H1 (cell line): ENCODE measurements around the gene PGPEP1. TPM values are rescaled to one million over a fixed set of nuclear protein-coding genes. Genes with fewer than 3 reads are reported as not detected.

Experiments
- CTCF ChIA-PET: fragments of 300-600 bp; sonication (Branson Sonifier 250); formaldehyde crosslinking; loops from one replicate; lab custom pipeline; 2021; ENCODE audit not compliant: partially characterized antibody; lab: Charles Lee
- POLR2A ChIA-PET: fragments of 300-600 bp; sonication (Branson Sonifier 250); formaldehyde crosslinking; loops from one replicate; lab custom pipeline; 2021; ENCODE audit warnings: inconsistent platforms; ENCODE audit not compliant: partially characterized antibody; lab: Charles Lee
- DNase-seq, 2 experiments: peaks; one replicate each; pipeline versions ENCODE4 v3.0.0 to v3.0.0-alpha.2; 2010 to 2022; ENCODE audit warnings: low spot score in 2 of 2, low read depth in 1 of 2, mixed read lengths in 1 of 2
- FAIRE-seq: peaks from 2 replicates; lab custom pipeline; 2011; peaks lifted over from hg19 to GRCh38; lab: Jason Lieb, UNC
- H2AFZ ChIP-seq: 2 replicates; pipeline ENCODE4 v1.8.1; 2012; ENCODE audit warnings: low read length, inconsistent platforms
- H2AK5ac ChIP-seq: 2 replicates; pipeline ENCODE4 v1.6.1; 2013; ENCODE audit warnings: low read depth, low read length
- H2BK120ac ChIP-seq: replicated peaks from 2 replicates; pipeline ENCODE3; 2013; ENCODE audit warnings: low read depth, low read length, inconsistent platforms
- H2BK12ac ChIP-seq: 2 replicates; pipeline ENCODE4 v1.6.1; 2013; ENCODE audit warnings: low read depth, low read length
- H2BK15ac ChIP-seq: 2 replicates; pipeline ENCODE4 v1.6.1; 2013; ENCODE audit warnings: low read length
- H2BK20ac ChIP-seq: 2 replicates; pipeline ENCODE4 v1.6.1; 2013; ENCODE audit warnings: low read length
- H2BK5ac ChIP-seq: 2 replicates; pipeline ENCODE4 v1.6.1; 2013; ENCODE audit warnings: low read depth, low read length
- H3K14ac ChIP-seq: 2 replicates; pipeline ENCODE4 v1.6.1; 2013; ENCODE audit warnings: inconsistent platforms; ENCODE audit not compliant: insufficient read length
- H3K18ac ChIP-seq: 2 replicates; pipeline ENCODE4 v1.6.1; 2013; ENCODE audit warnings: low read length; ENCODE audit errors: extremely low read depth
- H3K23ac ChIP-seq: 2 replicates; pipeline ENCODE4 v1.6.1; 2013; ENCODE audit warnings: inconsistent platforms; ENCODE audit not compliant: insufficient read length
- H3K23me2 ChIP-seq: 2 replicates; pipeline ENCODE4 v1.6.1; 2013; ENCODE audit warnings: low read depth, low read length
- H3K27ac ChIP-seq: 2 replicates; pipeline ENCODE4 v1.6.1; 2011; ENCODE audit warnings: low read depth, low read length, inconsistent platforms
- H3K27me3 ChIP-seq, 4 experiments: replicated peaks in 1 of 4; 1 replicate in 1 of 4; 2 replicates in 3 of 4; pipeline versions ENCODE4 v1.6.1 to v1.8.1; 2011 to 2013; ENCODE audit warnings: low read length in 3 of 4, mild to moderate bottlenecking in 3 of 4, inconsistent platforms in 2 of 4, mixed read lengths in 2 of 4, moderate library complexity in 1 of 4; ENCODE audit not compliant: control insufficient read depth in 3 of 4, insufficient read depth in 3 of 4; ENCODE audit errors: extremely low read depth in 1 of 4
- H3K36me3 ChIP-seq, 4 experiments: 2 replicates each; pipeline versions ENCODE4 v1.6.1 to v1.8.1; 2011 to 2013; ENCODE audit warnings: mild to moderate bottlenecking in 4 of 4, low read length in 3 of 4, moderate library complexity in 2 of 4, control low read depth in 1 of 4, inconsistent platforms in 1 of 4; ENCODE audit not compliant: insufficient read depth in 4 of 4, control insufficient read depth in 2 of 4
- H3K4ac ChIP-seq: replicated peaks from 2 replicates; pipeline ENCODE3; 2013; ENCODE audit warnings: low read length, low read depth, mixed read lengths, inconsistent platforms; ENCODE audit not compliant: insufficient read length
- H3K4me1 ChIP-seq, 4 experiments: replicated peaks in 1 of 4; 1 replicate in 1 of 4; 2 replicates in 3 of 4; pipeline versions ENCODE4 v1.6.1 to v1.8.1; 2011 to 2013; ENCODE audit warnings: low read length in 3 of 4, inconsistent platforms in 2 of 4, mixed read lengths in 1 of 4; ENCODE audit not compliant: insufficient read depth in 4 of 4, control insufficient read depth in 3 of 4
- H3K4me2 ChIP-seq, 2 experiments: 2 replicates each; pipeline versions ENCODE4 v1.6.1 to v1.8.1; 2011 to 2013; ENCODE audit warnings: low read depth in 2 of 2, low read length in 2 of 2, control low read depth in 1 of 2, inconsistent platforms in 1 of 2, mild to moderate bottlenecking in 1 of 2; ENCODE audit not compliant: insufficient read depth in 1 of 2
- H3K4me3 ChIP-seq, 4 experiments: fragments of 200-600, 300-600 bp in 1 of 4; sonication (generic), shearing (Covaris generic), sonication (Bioruptor Twin) in 1 of 4; 2 replicates each; pipeline versions ENCODE4 v1.5.1 to v1.8.1; 2011 to 2016; ENCODE audit warnings: low read length in 4 of 4, low read depth in 3 of 4, control low read depth in 2 of 4, inconsistent platforms in 2 of 4, mild to moderate bottlenecking in 2 of 4, mixed read lengths in 1 of 4, moderate library complexity in 1 of 4; ENCODE audit not compliant: insufficient read depth in 2 of 4; ENCODE audit errors: extremely low read depth in 1 of 4
- H3K56ac ChIP-seq: replicated peaks from 2 replicates; pipeline ENCODE3; 2013; ENCODE audit warnings: low read depth, mild to moderate bottlenecking, mixed read lengths, low read length, inconsistent platforms; ENCODE audit not compliant: insufficient read length
- H3K79me1 ChIP-seq: 2 replicates; pipeline ENCODE4 v1.6.1; 2013; ENCODE audit warnings: low read depth, low read length, control low read depth
- H3K79me2 ChIP-seq, 2 experiments: 2 replicates each; pipeline versions ENCODE4 v1.6.1 to v1.8.1; 2012 to 2013; ENCODE audit warnings: low read length in 2 of 2, mild to moderate bottlenecking in 2 of 2, inconsistent platforms in 1 of 2; ENCODE audit not compliant: insufficient read depth in 2 of 2, control insufficient read depth in 1 of 2
- H3K9ac ChIP-seq, 4 experiments: replicated peaks in 1 of 4; 1 replicate in 1 of 4; 2 replicates in 3 of 4; pipeline versions ENCODE4 v1.6.1 to v1.8.1; 2011 to 2013; ENCODE audit warnings: low read depth in 3 of 4, low read length in 3 of 4, control low read depth in 2 of 4, mild to moderate bottlenecking in 2 of 4, moderate library complexity in 2 of 4, inconsistent platforms in 1 of 4; ENCODE audit errors: extremely low read depth in 1 of 4
- H3K9me3 ChIP-seq, 2 experiments: 2 replicates each; pipeline versions ENCODE4 v1.6.1 to v1.8.1; 2012 to 2013; ENCODE audit warnings: mild to moderate bottlenecking in 2 of 2, moderate library complexity in 2 of 2, control low read depth in 1 of 2, inconsistent platforms in 1 of 2, low read depth in 1 of 2, low read length in 1 of 2, mixed read lengths in 1 of 2; ENCODE audit not compliant: insufficient read depth in 2 of 2
- H4K20me1 ChIP-seq, 2 experiments: replicated peaks in 1 of 2; 2 replicates each; pipeline versions ENCODE3 to v1.8.1; 2011 to 2013; ENCODE audit warnings: inconsistent platforms in 2 of 2, low read length in 2 of 2, mild to moderate bottlenecking in 1 of 2; ENCODE audit not compliant: insufficient read depth in 2 of 2, control insufficient read depth in 1 of 2
- H4K5ac ChIP-seq: 2 replicates; pipeline ENCODE4 v1.6.1; 2013; ENCODE audit warnings: low read length, low read depth, mixed read lengths, inconsistent platforms; ENCODE audit not compliant: insufficient read length
- H4K8ac ChIP-seq: 2 replicates; pipeline ENCODE4 v1.8.0; 2013; ENCODE audit warnings: mild to moderate bottlenecking, moderate library complexity, low read length, inconsistent platforms; ENCODE audit not compliant: insufficient read depth; ENCODE audit errors: extremely low read depth
- H4K91ac ChIP-seq: replicated peaks from 2 replicates; pipeline ENCODE3; 2013; ENCODE audit warnings: low read length, mixed read lengths, inconsistent platforms; ENCODE audit not compliant: insufficient read length
- BACH1 ChIP-seq: IDR thresholded peaks from 2 replicates; pipeline ENCODE4 v1.6.1; 2012; ENCODE audit warnings: low read length, improper control_type of control experiment
- CBX5 ChIP-seq: fragments of 300-800, 300-1000 bp; sonication (generic); IDR thresholded peaks from 2 replicates; pipeline ENCODE4 v1.7.1; 2016; ENCODE audit warnings: antibody characterized with exemption, low read length, low read depth
- CBX8 ChIP-seq: fragments of 300-800, 300-1000 bp; sonication (generic); IDR thresholded peaks from 2 replicates; pipeline ENCODE4 v1.7.1; 2016; ENCODE audit warnings: low read depth, low read length, borderline replicate concordance
- CHD2 ChIP-seq: IDR thresholded peaks from 2 replicates; pipeline ENCODE4 v1.6.1; 2012; ENCODE audit warnings: low read length, improper control_type of control experiment
- EZH2 ChIP-seq: fragments of 200-600 bp; sonication (generic); IDR thresholded peaks from 2 replicates; pipeline ENCODE4 v1.7.1; 2012; ENCODE audit warnings: low read depth, mild to moderate bottlenecking, moderate library complexity, low read length, inconsistent platforms; ENCODE audit not compliant: severe bottlenecking
- NANOG ChIP-seq: IDR thresholded peaks from 2 replicates; pipeline ENCODE4 v1.6.1; 2011; ENCODE audit warnings: low read length, low read depth, mild to moderate bottlenecking, inconsistent platforms; ENCODE audit not compliant: insufficient read depth, poor library complexity, severe bottlenecking
- POU5F1 ChIP-seq: IDR thresholded peaks from 2 replicates; pipeline ENCODE4 v1.6.1; 2011; ENCODE audit warnings: low read depth, mild to moderate bottlenecking, low read length, moderate library complexity
- RNF2 ChIP-seq: fragments of 200-900, 300-1000 bp; sonication (generic); IDR thresholded peaks from 2 replicates; pipeline ENCODE4 v1.7.1; 2016; ENCODE audit warnings: borderline replicate concordance, low read depth, mild to moderate bottlenecking, antibody characterized with exemption, low read length; ENCODE audit not compliant: poor library complexity, severe bottlenecking; ENCODE audit errors: missing control alignments
- SP2 ChIP-seq: IDR thresholded peaks from 2 replicates; pipeline ENCODE4 v1.6.1; 2012; ENCODE audit warnings: mild to moderate bottlenecking, low read length, inconsistent platforms
- WGBS, 2 experiments: shearing (Covaris generic) in 1 of 2; methylation state at CpG; one replicate each; pipeline versions ENCODE4 v1.1.6 to v1.1.7; 2013 to 2015; ENCODE audit warnings: low lambda C conversion rate in 2 of 2, mixed read lengths in 2 of 2, inconsistent platforms in 1 of 2, low coverage in 1 of 2, missing lambda C conversion rate in 1 of 2; ENCODE audit not compliant: insufficient replicate concordance in 2 of 2, insufficient coverage in 1 of 2, insufficient read length in 1 of 2; ENCODE audit errors: extremely low coverage in 1 of 2, missing lambda C conversion rate in 1 of 2; 5-methylcytosine and 5-hydroxymethylcytosine counted together
- polyA plus RNA-seq, 7 experiments: library from polyadenylated mRNA; depleted of rRNA in 3 of 7; stranded (reverse) in 5 of 7; unstranded in 2 of 7; fragments of >200 nt in 5 of 7; fragments of 200-250 nt in 2 of 7; gene quantifications; 1 replicate in 5 of 7; 2 replicates in 1 of 7; 4 replicates in 1 of 7; pipeline versions ENCODE4 v1.2.1 to v1.2.3, GENCODE V29; 2011 to 2013; ENCODE audit warnings: missing spikeins in 2 of 7, mixed read lengths in 2 of 7
- total RNA-seq: library from RNA; stranded (reverse); fragmentation: NEBNext Ultra II Directional; extraction: Animal tissue kit (Norgen Biotek cat#: 25700); gene quantifications from 2 replicates; pipeline ENCODE4 v1.2.1, GENCODE V29; 2021
- TF ChIP-seq, protein P1 (sequence below): IDR thresholded peaks from 2 replicates; pipeline ENCODE4 v1.6.1; 2011; ENCODE audit warnings: low read depth, mild to moderate bottlenecking, low read length; ENCODE audit not compliant: insufficient read depth

The PGPEP1 gene
- total and polyA plus RNA-seq, 2 of the 8 experiments (the other 6 are each of a cell fraction or from before 2014, with no cell fraction given) = 17.0 to 33.4 TPM

DNA sequence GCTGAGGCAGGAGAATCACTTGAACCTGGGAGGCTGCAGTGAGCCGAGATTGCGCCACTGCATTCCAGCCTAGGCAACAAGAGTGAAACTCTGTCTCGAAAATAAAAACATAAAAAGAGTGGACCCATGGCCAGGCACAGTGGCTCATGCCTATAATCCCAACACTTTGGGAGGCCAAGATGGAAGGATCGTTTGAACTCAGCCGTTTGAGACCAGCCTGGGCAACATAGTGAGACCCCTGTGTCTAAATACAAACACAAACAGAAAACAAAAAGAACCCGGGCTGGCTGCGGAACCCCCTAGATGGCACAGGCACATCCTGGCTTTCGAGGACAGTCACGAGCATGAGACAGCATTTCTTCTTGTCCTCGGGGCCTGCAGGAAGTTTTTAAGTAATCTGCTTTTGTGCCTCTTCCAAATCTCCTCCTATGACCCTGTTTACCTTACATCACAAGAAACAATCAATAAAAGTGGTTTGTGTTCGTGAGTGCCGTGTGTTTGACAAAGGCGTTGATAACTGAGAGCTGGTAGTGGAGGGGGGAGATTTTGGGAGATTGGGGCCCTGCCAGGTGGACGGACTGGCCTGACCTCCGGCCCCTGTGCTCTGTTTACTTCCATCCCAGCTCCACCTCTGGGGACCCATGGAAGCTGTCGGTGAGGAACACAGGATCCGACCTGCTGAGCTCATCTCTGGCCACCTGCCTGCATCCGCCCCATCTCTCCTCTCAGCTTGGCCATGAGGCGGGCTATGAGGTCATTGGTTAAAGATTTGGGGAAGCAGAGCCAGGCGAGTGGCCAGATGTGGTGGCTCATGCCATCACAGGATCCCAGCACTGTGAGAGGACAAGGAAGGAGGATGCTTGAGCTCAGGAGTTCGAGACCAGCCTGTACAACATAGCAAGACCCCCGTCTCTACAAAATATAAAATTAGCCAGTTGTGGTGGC, 39.7 kb downstream of the PGPEP1 start:
- Histone ChIP-seq H3K36me3 (no peaks in the 10 kb centered on the region), H3K79me1 (no peaks in the 10 kb centered on the region), H3K18ac (no peak overlapping the region), H3K27ac (no peak overlapping the region), H4K5ac (peak overlapping the region; percentile 4), H2BK5ac (no peak overlapping the region; the same call in 1 of the 2 replicates), H2BK120ac (peak overlapping the region; percentile 58), H3K79me2 (no peaks in the 10 kb centered on the region), H4K91ac (peak overlapping the region; percentile 2), H3K4me1 (peaks cover 0 to 3% (median 1%) of the 10 kb centered on the region in 4 experiments; a peak in 1 of 7 replicates), H3K4me3 (no peak overlapping the region), H2BK12ac (0 out of 2 replicates have a peak overlapping the region, but pooled peaks have one; percentile 40), H3K14ac (no peak overlapping the region), H2BK15ac (peak overlapping the region; percentile 36; the same call in 1 of the 2 replicates), H3K27me3 (no peaks in the 10 kb centered on the region), H3K4me2 (no peak overlapping the region), H2BK20ac (peak overlapping the region; percentile 90; the same call in 1 of the 2 replicates), H4K8ac (peak overlapping the region; percentile 66), H3K9ac (no peak overlapping the region), H3K56ac (no peak overlapping the region), H4K20me1 (no peaks in the 10 kb centered on the region), H2AFZ (0 out of 2 replicates have a peak overlapping the region, but pooled peaks have one; percentile 53), H2AK5ac (no peak overlapping the region), H3K23me2 (no peaks in the 10 kb centered on the region), H3K9me3 (no peaks in the 10 kb centered on the region), H3K23ac (no peak overlapping the region), H3K4ac (peak overlapping the region; percentile 5)
- WGBS, 2 experiments = 88% methylated on average over 22 of the region's 22 CpGs; no CpG with 5 or more reads in 1 of the 2 experiments
- no peak for DNase-seq
- ChIA-PET CTCF (interaction anchor here (0.6 to 2.1 kb wide), 16 partner anchors 9 to 442 kb away, joined by 3 to 17 read pairs (median 4); partner anchors contain the start of gene JUND), POLR2A (interaction anchor here (0.6 to 2.0 kb wide), 6 partner anchors 13 to 792 kb away, joined by 3 to 10 read pairs (median 3); partner anchors contain the start of genes JUND and SSBP4)
- no peak for FAIRE-seq
- TF ChIP-seq BACH1 (no peak), NANOG (no peak), CBX5 (no peak), CBX8 (no peak), POU5F1 (no peak), RNF2 (no peak), CHD2 (no peak), EZH2 (no peak), SP2 (no peak)
- TF ChIP-seq, protein P1, sequence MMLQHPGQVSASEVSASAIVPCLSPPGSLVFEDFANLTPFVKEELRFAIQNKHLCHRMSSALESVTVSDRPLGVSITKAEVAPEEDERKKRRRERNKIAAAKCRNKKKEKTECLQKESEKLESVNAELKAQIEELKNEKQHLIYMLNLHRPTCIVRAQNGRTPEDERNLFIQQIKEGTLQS = no peak
